ENCODE results near the gene GNPDA1. TPM values are rescaled to one million over a fixed set of nuclear protein-coding genes. Genes with fewer than 3 reads are reported as not detected.

Gene GNPDA1
- total RNA-seq, 4 donors from 2014 or later, result 13.2 to 106 (median 56.1) TPM

DNA sequence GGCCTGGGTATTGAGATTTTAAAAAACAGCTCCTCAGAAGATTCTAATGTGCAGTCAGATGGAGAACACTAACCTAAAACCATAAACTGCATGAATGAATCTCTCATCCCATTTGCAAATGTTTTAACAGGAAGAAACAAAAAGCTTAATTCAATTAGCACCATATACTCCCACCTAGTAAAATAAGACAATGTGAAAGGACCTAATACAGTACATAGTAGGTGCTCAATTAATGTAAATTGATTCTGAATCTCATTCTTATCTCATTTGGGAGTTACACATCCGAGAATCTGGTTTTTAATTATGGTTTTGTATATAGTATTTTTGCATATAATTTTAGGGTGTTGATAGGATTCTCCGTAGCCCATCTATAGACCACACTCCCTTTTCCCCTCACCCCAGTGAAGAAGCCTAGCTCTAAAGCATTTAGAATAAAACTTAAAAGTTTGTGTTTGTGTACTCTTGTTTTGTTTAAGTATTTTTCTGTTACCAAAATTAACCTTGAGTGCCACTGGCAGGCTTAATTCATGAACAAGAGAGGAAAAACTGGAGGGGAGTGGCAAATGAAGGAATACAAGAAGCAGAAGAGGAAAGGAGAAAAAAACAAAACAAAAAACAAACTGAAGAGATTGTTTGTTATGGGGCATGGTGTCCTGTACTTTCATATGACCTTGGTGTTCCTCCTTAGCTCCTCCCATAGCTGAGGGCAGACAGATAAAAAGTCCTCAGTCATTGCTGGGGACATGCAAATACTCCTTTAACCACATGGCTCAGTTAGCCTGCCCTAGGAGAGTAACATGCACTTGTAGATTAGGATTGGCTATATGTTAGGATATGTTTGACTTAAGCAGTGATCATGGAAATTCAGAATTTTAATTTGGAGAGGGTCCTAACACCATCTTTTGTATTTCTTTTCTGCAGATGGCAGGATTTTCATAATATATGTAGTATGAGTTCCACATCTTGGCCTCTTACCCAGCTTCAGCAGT lies 42.8 kb downstream of the GNPDA1 start:
- H3K4me1 ChIP-seq, result peaks cover 6 to 8% of the 10 kb centered on the region in 2 donors
- DNase-seq, result no peak
- no peaks in the 10 kb centered on the region for H3K27me3 ChIP-seq
- H3K36me3 ChIP-seq, result no peaks in the 10 kb centered on the region
- peak overlapping the region; percentile 67 to 87 for H3K4me3 ChIP-seq
- H3K27ac ChIP-seq, result peak overlapping the region; percentile 82 to 99
- intact Hi-C loops (cut with DNase I; ENCODE audit: low total_unique reads), result no loop called here
- no peak for TF ChIP-seq CTCF (IDR thresholded peaks at IDR 0.05)
- no peak for TF ChIP-seq POLR2A (IDR thresholded peaks at IDR 0.05)
- no peaks in the 10 kb centered on the region for H3K9me3 ChIP-seq

- H3K36me3 ChIP-seq, result no peaks in the 10 kb centered on the region
- TF ChIP-seq CTCF (IDR thresholded peaks at IDR 0.05) (peak; percentile 96 to 99 (median 97)), POLR2A (IDR thresholded peaks at IDR 0.05) (peak; percentile 83 to 87)
- H3K27me3 ChIP-seq, result no peaks in the 10 kb centered on the region
- H3K4me1 ChIP-seq, result peaks cover 6 to 8% of the 10 kb centered on the region in 2 donors
- peak within 1 kb of the TSS; percentile 82 to 99 for H3K27ac ChIP-seq
- no peaks in the 10 kb centered on the region for H3K9me3 ChIP-seq
- intact Hi-C loops (cut with DNase I; ENCODE audit: low total_unique reads), result no loop called here
- H3K4me3 ChIP-seq, result peak within 1 kb of the TSS; percentile 67 to 87
- peak; percentile 87 to 92 for DNase-seq
These were observed 43.8 kb downstream of the GNPDA1 start, which contains the start of gene RNF14 for GRCh38 chr5:141968914-141969608. RNF14 (plus strand) TSS chr5:141969105; CDS start chr5:141973589, 4,484 bp downstream.

- H3K27ac ChIP-seq, result no peak overlapping the region
- TF ChIP-seq CTCF (IDR thresholded peaks at IDR 0.05) (no peak), POLR2A (IDR thresholded peaks at IDR 0.05) (no peak)
- intact Hi-C loops (cut with DNase I; ENCODE audit: low total_unique reads), result no loop called here
- no peaks in the 10 kb centered on the region for H3K9me3 ChIP-seq
- H3K27me3 ChIP-seq, result no peaks in the 10 kb centered on the region
- H3K36me3 ChIP-seq, result no peaks in the 10 kb centered on the region
- no peak for DNase-seq
- peaks cover 6 to 8% of the 10 kb centered on the region in 2 donors for H3K4me1 ChIP-seq
- no peak overlapping the region for H3K4me3 ChIP-seq
These were observed 45.9 kb downstream of the GNPDA1 start for GRCh38 chr5:141966963-141967333.

DNA sequence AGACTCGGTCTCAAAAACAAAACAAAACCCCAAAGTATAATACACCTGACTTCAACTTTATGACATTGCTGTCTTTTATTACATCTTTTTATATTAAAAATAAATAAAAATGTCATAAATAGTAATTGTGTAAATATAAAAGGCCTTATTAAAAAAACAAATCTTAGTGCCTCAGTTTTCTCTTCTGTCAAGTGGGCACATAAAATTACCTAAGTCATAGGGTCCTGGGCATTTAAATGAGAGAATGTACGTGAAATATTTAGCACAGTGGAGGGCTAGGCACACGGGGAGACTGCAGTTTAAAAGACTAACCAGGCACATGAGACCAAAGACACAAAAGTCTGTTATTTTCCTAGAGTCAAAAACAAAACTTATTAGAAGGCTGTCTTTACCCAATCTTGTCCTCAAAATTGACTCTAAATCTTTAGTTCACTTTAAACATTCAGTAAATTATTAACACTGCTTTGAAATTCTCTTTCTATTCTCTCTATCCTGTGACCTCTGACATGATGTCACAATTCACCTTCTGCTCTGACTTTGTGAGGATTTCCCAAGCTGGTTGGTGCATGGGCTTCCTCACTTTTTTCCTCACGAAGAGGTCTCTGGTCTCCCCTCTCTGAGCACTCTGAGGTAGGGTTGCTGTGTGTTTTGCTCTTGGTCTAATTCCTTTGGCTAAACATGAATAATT lies 46.4 kb downstream of the GNPDA1 start:
- Histone ChIP-seq H3K36me3 (no peaks in the 10 kb centered on the region), H3K27ac (no peak overlapping the region), H3K9me3 (no peaks in the 10 kb centered on the region), H3K4me3 (no peak overlapping the region), H3K4me1 (peaks cover 6 to 8% of the 10 kb centered on the region in 2 donors), H3K27me3 (no peaks in the 10 kb centered on the region)
- intact Hi-C loops (cut with DNase I; ENCODE audit: low total_unique reads), result no loop called here
- TF ChIP-seq POLR2A (IDR thresholded peaks at IDR 0.05) (no peak), CTCF (IDR thresholded peaks at IDR 0.05) (no peak)
- DNase-seq, result no peak
